Measurements from ENCODE around the gene FAM83F. TPM values are rescaled to one million over a fixed set of nuclear protein-coding genes. Genes with fewer than 3 reads are reported as not detected.

The FAM83F gene
- total RNA-seq, 1 donor: not detected

GRCh38 chr22:40058265-40058664, 63.5 kb downstream of the FAM83F start:
- TF ChIP-seq, protein P1, sequence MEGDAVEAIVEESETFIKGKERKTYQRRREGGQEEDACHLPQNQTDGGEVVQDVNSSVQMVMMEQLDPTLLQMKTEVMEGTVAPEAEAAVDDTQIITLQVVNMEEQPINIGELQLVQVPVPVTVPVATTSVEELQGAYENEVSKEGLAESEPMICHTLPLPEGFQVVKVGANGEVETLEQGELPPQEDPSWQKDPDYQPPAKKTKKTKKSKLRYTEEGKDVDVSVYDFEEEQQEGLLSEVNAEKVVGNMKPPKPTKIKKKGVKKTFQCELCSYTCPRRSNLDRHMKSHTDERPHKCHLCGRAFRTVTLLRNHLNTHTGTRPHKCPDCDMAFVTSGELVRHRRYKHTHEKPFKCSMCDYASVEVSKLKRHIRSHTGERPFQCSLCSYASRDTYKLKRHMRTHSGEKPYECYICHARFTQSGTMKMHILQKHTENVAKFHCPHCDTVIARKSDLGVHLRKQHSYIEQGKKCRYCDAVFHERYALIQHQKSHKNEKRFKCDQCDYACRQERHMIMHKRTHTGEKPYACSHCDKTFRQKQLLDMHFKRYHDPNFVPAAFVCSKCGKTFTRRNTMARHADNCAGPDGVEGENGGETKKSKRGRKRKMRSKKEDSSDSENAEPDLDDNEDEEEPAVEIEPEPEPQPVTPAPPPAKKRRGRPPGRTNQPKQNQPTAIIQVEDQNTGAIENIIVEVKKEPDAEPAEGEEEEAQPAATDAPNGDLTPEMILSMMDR (IDR thresholded peaks at IDR 0.05; ENCODE audit: insufficient read depth, low read depth, low read length): no peak
- DNase-seq (ENCODE audit: low read depth): no peak
- H3K4me3 ChIP-seq (ENCODE audit: low read depth, low read length): no peak overlapping the region

- TF ChIP-seq, protein P1 (IDR thresholded peaks at IDR 0.05; ENCODE audit: insufficient read depth, low read depth, low read length): no peak
- H3K4me3 ChIP-seq (ENCODE audit: low read depth, low read length): no peak overlapping the region
- DNase-seq (ENCODE audit: low read depth): no peak
Measured at GRCh38 chr22:40065981-40066380, 71.2 kb downstream of the FAM83F start.

DNA sequence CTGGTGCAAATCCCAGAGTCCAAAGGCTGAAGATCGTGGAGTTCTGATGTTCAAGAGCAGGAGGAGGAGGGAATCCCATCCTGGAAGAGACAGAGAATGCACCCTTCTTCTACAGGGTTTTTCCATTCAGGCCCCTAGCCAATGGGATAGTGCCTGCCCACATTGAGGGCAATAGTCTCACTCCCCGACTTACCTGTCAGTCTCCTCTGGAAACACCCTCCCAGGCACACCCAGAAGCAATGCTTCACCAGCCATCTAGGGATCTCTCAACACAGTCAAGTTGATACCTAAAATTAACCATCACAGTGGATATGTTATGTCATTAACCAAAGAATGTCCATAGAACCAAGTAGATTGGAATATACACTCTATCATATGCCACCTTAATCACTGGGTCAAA, 72.9 kb downstream of the FAM83F start:
- no peak for DNase-seq (ENCODE audit: low read depth)
- TF ChIP-seq, protein P1 (IDR thresholded peaks at IDR 0.05; ENCODE audit: insufficient read depth, low read depth, low read length): no peak

GRCh38 chr22:40070701-40071100, 75.9 kb downstream of the FAM83F start:
- no peak for DNase-seq (ENCODE audit: low read depth)
- H3K4me3 ChIP-seq (ENCODE audit: low read depth, low read length): no peak overlapping the region

More for the DNA sequence above, 72.9 kb downstream of the FAM83F start:
- no peak overlapping the region for H3K4me3 ChIP-seq (ENCODE audit: low read depth, low read length)

GRCh38 chr22:40071720-40072119, 77.0 kb downstream of the FAM83F start:
- TF ChIP-seq, protein P1 (IDR thresholded peaks at IDR 0.05; ENCODE audit: insufficient read depth, low read depth, low read length): no peak
- DNase-seq (ENCODE audit: low read depth): no peak
- H3K4me3 ChIP-seq (ENCODE audit: low read depth, low read length): no peak overlapping the region

More at GRCh38 chr22:40070701-40071100, 75.9 kb downstream of the FAM83F start:
- TF ChIP-seq, protein P1 (IDR thresholded peaks at IDR 0.05; ENCODE audit: insufficient read depth, low read depth, low read length): no peak

DNA sequence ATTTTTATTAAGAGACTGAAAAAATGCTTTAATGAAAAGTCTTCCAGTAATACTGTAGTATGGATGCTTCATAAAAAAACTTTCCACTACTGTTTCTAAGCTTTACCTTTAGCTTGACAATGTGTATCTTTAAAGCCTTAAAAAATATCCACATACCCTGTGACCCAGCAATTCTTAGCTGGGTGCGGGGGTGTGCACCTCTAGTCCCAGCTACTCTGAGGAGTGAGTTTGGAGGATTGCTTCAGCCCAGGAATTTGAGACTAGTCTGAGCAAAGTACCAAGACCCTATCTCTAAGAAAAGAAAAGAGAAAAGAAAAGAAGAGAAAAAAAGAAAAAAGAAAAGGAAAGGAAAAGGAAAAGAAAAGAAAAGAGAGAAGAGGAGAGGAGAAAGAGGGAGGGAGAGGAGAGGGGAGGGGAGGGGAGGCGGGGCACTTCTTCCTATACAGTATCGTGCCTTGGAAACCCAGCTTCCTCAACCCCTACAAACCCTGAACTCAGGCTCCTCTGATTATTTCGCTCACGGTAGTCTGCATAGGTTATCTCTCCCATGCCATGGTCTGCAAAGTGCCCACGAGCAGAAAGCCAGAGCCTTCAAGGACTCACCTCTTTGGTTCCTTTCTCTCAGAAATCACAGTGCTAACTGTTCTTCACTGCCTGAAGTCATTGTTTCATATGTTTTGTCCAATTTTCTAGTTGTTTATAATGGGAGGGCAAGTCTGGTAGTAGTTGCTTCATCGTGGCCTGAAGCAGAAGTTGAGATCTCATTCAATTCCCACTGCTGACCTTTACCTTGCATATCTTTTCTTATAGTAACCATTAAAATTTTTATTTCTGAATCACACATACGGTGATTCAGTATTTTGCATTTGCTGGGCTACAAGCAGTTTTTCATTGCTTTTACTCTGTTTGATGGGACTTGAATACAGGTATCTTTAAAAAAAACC, 82.2 kb downstream of the FAM83F start:
- no peak overlapping the region for H3K4me3 ChIP-seq (ENCODE audit: low read depth, low read length)
- peak; percentile 19 for DNase-seq (ENCODE audit: low read depth)
- TF ChIP-seq, protein P1 (IDR thresholded peaks at IDR 0.05; ENCODE audit: insufficient read depth, low read depth, low read length): no peak

Measured in fibroblast of villous mesenchyme (primary cell).